Fibroblast of skin of back (primary cell): ENCODE results near the gene RAB11A.
A peak's percentile ranks its signal among the peaks of the same experiment; 100 is the strongest.
"Not testable (repeated sequence)": the region's sequence is repeated elsewhere in the genome, so short reads cannot be mapped to it uniquely, and the experiment has no call there.

Source experiments
- DNase-seq: peaks from one replicate; pipeline ENCODE4 v3.0.0-alpha.2; 2013

The RAB11A gene

GRCh38 chr15:65845826-65846519 lies 23.3 kb upstream of the RAB11A start:
- no peak for DNase-seq

- DNase-seq, result no peak
Observed at GRCh38 chr15:65847989-65848388, 21.3 kb upstream of the RAB11A start.

GRCh38 chr15:65851981-65852380 lies 17.3 kb upstream of the RAB11A start:
- no peak for DNase-seq

GRCh38 chr15:65856821-65857455 lies 12.4 kb upstream of the RAB11A start:
- peak; percentile 63 for DNase-seq

GRCh38 chr15:65857718-65858402 lies 11.4 kb upstream of the RAB11A start:
- DNase-seq, result no peak

- peak; percentile 68 for DNase-seq
Observed at GRCh38 chr15:65862682-65863081, 6.6 kb upstream of the RAB11A start.

- DNase-seq, result no peak
Observed at GRCh38 chr15:65863106-65863505, 6.2 kb upstream of the RAB11A start.

- no peak for DNase-seq
Observed at GRCh38 chr15:65867244-65867643, 2.0 kb upstream of the RAB11A start.

GRCh38 chr15:65867933-65868332 lies 1.4 kb upstream of the RAB11A start:
- DNase-seq, result not testable (repeated sequence)

- DNase-seq, result no peak
Observed at GRCh38 chr15:65868546-65869125, 655 bp upstream of the RAB11A start.

- DNase-seq, result peak; percentile 39
Observed at GRCh38 chr15:65869954-65870871, 922 bp downstream of the RAB11A start.

- DNase-seq, result peak; percentile 58
Observed at GRCh38 chr15:65870889-65871533, 1.7 kb downstream of the RAB11A start.

- not testable (repeated sequence) for DNase-seq
Observed at GRCh38 chr15:65871886-65872285, 2.6 kb downstream of the RAB11A start.

- DNase-seq, result peak; percentile 31
Observed at GRCh38 chr15:65872596-65872995, 3.3 kb downstream of the RAB11A start.

GRCh38 chr15:65873256-65873655 lies 4.0 kb downstream of the RAB11A start:
- DNase-seq, result no peak

- DNase-seq, result no peak
Observed at GRCh38 chr15:65875458-65875857, 6.2 kb downstream of the RAB11A start.

- no peak for DNase-seq
Observed at GRCh38 chr15:65877749-65878148, 8.5 kb downstream of the RAB11A start.

- DNase-seq, result no peak
Observed at GRCh38 chr15:65881766-65882434, 12.6 kb downstream of the RAB11A start.

GRCh38 chr15:65883571-65883970 lies 14.3 kb downstream of the RAB11A start:
- DNase-seq, result no peak

- DNase-seq, result no peak
Observed at GRCh38 chr15:65884511-65884910, 15.2 kb downstream of the RAB11A start.

- DNase-seq, result no peak
Observed at GRCh38 chr15:65885668-65886218, 16.5 kb downstream of the RAB11A start.
